ENCODE results near the gene MINK1. TPM values are rescaled to one million over a fixed set of nuclear protein-coding genes. Genes with fewer than 3 reads are reported as not detected.

The MINK1 gene
- total RNA-seq, 2 donors from 2014 or later: 44.0 to 45.0 TPM

- Histone ChIP-seq H3K9me3 (no peaks in the 10 kb centered on the region), H3K4me1 (ENCODE audit: control insufficient read depth in 1 of 2, low read depth in 2 of 2) (peaks cover 22 to 42% of the 10 kb centered on the region in 2 donors), H3K27me3 (replicated peaks; ENCODE audit: insufficient read depth) (no peaks in the 10 kb centered on the region), H3K4me3 (peak within 1 kb of the TSS; percentile 95), H3K27ac (peak within 1 kb of the TSS; percentile 89 to 97), H3K36me3 (no peaks in the 10 kb centered on the region)
- no peak for TF ChIP-seq CTCF (IDR thresholded peaks at IDR 0.05)
- ATAC-seq (ENCODE audit: insufficient number of reproducible peaks, low FRiP score, low read depth) (peak; percentile 14), DNase-seq (ENCODE audit: low spot score) (no peak)
These were observed 44.1 kb upstream of the MINK1 start, which contains the start of gene GLTPD2 for GRCh38 chr17:4788807-4789700. TSS of gene GLTPD2 (plus strand) at chr17:4788964. CDS start at chr17:4789012, 48 bp downstream.

GRCh38 chr17:4789701-4789950, 43.5 kb upstream of the MINK1 start:
- TF ChIP-seq CTCF (IDR thresholded peaks at IDR 0.05): no peak
- H3K4me1 ChIP-seq (ENCODE audit: control insufficient read depth in 1 of 2, low read depth in 2 of 2): peaks cover 22 to 42% of the 10 kb centered on the region in 2 donors

GRCh38 chr17:4789951-4790704, 43.0 kb upstream of the MINK1 start:
- DNase-seq (ENCODE audit: low spot score): peak; percentile 57
- Histone ChIP-seq H3K27me3 (replicated peaks; ENCODE audit: insufficient read depth) (no peaks in the 10 kb centered on the region), H3K36me3 (no peaks in the 10 kb centered on the region), H3K27ac (peak overlapping the region; percentile 89 to 97), H3K4me1 (ENCODE audit: control insufficient read depth in 1 of 2, low read depth in 2 of 2) (peaks cover 22 to 42% of the 10 kb centered on the region in 2 donors), H3K4me3 (peak overlapping the region; percentile 95), H3K9me3 (no peaks in the 10 kb centered on the region)
- ATAC-seq (ENCODE audit: insufficient number of reproducible peaks, low FRiP score, low read depth): peak; percentile 67
- TF ChIP-seq CTCF (IDR thresholded peaks at IDR 0.05): peak; percentile 77

More at GRCh38 chr17:4789701-4789950, 43.5 kb upstream of the MINK1 start:
- Histone ChIP-seq H3K27ac (peak overlapping the region; percentile 89 to 97), H3K36me3 (no peaks in the 10 kb centered on the region), H3K4me3 (peak overlapping the region; percentile 95), H3K9me3 (no peaks in the 10 kb centered on the region), H3K27me3 (replicated peaks; ENCODE audit: insufficient read depth) (no peaks in the 10 kb centered on the region)
- ATAC-seq (ENCODE audit: insufficient number of reproducible peaks, low FRiP score, low read depth) (peak; percentile 13), DNase-seq (ENCODE audit: low spot score) (no peak)

GRCh38 chr17:4790705-4791088, 42.4 kb upstream of the MINK1 start:
- H3K27me3 ChIP-seq (replicated peaks; ENCODE audit: insufficient read depth): no peaks in the 10 kb centered on the region
- TF ChIP-seq CTCF (IDR thresholded peaks at IDR 0.05): no peak
- no peak for ATAC-seq (ENCODE audit: insufficient number of reproducible peaks, low FRiP score, low read depth)
- H3K27ac ChIP-seq: peak overlapping the region; percentile 89 to 97
- H3K9me3 ChIP-seq: no peaks in the 10 kb centered on the region
- DNase-seq (ENCODE audit: low spot score): no peak
- H3K36me3 ChIP-seq: no peaks in the 10 kb centered on the region
- H3K4me3 ChIP-seq: peak overlapping the region; percentile 95
- H3K4me1 ChIP-seq (ENCODE audit: control insufficient read depth in 1 of 2, low read depth in 2 of 2): peaks cover 16 to 36% of the 10 kb centered on the region in 2 donors

- DNase-seq (ENCODE audit: low spot score) (no peak), ATAC-seq (ENCODE audit: insufficient number of reproducible peaks, low FRiP score, low read depth) (no peak)
- Histone ChIP-seq H3K36me3 (peaks cover 7% of the 10 kb centered on the region), H3K4me1 (ENCODE audit: control insufficient read depth in 1 of 2, low read depth in 2 of 2) (peaks cover 10% of the 10 kb centered on the region in 2 donors), H3K27ac (peak overlapping the region in 1 of 2 donors; percentile 47), H3K27me3 (replicated peaks; ENCODE audit: insufficient read depth) (no peaks in the 10 kb centered on the region), H3K9me3 (no peaks in the 10 kb centered on the region), H3K4me3 (no peak overlapping the region)
- no peak for TF ChIP-seq CTCF (IDR thresholded peaks at IDR 0.05)
These were observed 38.0 kb upstream of the MINK1 start for GRCh38 chr17:4795168-4795567.

All from thoracic aorta (tissue), 2 donors.